Tibial artery (tissue), 4 donors: ENCODE results near the gene COL15A1.

Experiments
- DNase-seq, 2 donors: peaks; one replicate each; pipeline ENCODE4 v3.0.0-alpha.2; 2019
- H3K27ac ChIP-seq, 2 donors: fragments of 200-600 bp; sonication (generic) in 1 of 2; 1 replicate in 1 of 2; 2 replicates in 1 of 2; pipeline ENCODE4 v1.5.1; 2018 to 2019; ENCODE audit warnings: mild to moderate bottlenecking in 1 of 2
- H3K27me3 ChIP-seq, 2 donors: fragments of 200-600 bp; sonication (generic) in 1 of 2; one replicate each; pipeline versions ENCODE4 v1.5.1 to v1.6.0; 2016 to 2019
- H3K36me3 ChIP-seq, 3 donors: fragments of 200-600 bp; sonication (generic) in 2 of 3; one replicate each; pipeline ENCODE4 v1.5.1; 2016 to 2019; ENCODE audit warnings: mild to moderate bottlenecking in 2 of 3
- H3K4me1 ChIP-seq, 4 donors: fragments of 200-600 bp; sonication (generic) in 2 of 4; 1 replicate in 3 of 4; 2 replicates in 1 of 4; pipeline ENCODE4 v1.5.1; 2016 to 2019
- H3K4me3 ChIP-seq, 2 donors: fragments of 200-600 bp; sonication (generic) in 1 of 2; 1 replicate in 1 of 2; 2 replicates in 1 of 2; pipeline ENCODE4 v1.5.1; 2018 to 2019; ENCODE audit warnings: mild to moderate bottlenecking in 2 of 2
- H3K9me3 ChIP-seq, 3 donors: fragments of 200-600 bp; sonication (generic) in 1 of 3; one replicate each; pipeline ENCODE4 v1.5.1; 2016 to 2019
- intact Hi-C: fragments of 100-400 bp; cut with DNase I; formaldehyde crosslinking; loops from one replicate; pipeline ENCODE4 v1.15.0; 2023; ENCODE audit warnings: low total_unique reads
- TF ChIP-seq, protein P1 (sequence below), 2 experiments: fragments of 200-600 bp in 1 of 2; fragments of 450-650 bp in 1 of 2; IDR thresholded peaks; one replicate each; pipeline ENCODE4 v1.5.1; 2017 to 2019; ENCODE audit warnings: antibody characterized with exemption in 2 of 2, mild to moderate bottlenecking in 1 of 2, moderate library complexity in 1 of 2

Gene COL15A1

DNA sequence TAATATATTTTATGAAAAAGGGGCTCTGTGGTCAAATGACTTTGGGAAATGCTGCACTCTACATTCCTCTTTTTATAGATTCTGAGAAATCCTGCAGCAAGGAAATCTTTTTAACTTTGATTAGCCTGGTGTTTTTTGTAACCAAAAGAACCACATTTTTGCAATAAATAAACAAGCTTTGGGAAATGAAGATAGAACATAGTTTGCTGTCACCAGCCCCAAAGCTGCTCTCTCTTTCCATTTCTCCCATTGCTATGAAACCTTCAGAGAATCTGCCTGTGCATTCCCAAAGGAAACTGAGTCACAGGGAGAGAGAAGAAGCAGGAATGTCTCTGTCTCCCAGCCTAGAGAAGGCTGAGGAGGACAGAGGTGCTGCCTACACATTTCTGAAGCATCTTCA lies 59.0 kb downstream of the COL15A1 start:
- intact Hi-C loops = loop anchor here (5.0 kb wide), 1 partner anchor 140 kb away; no protein-coding TSS in a partner anchor
- Histone ChIP-seq H3K27ac (no peak overlapping the region), H3K9me3 (no peaks in the 10 kb centered on the region), H3K27me3 (no peaks in the 10 kb centered on the region), H3K4me1 (peaks cover 0 to 24% (median 16%) of the 10 kb centered on the region in 4 donors), H3K36me3 (peaks cover 6 to 29% (median 26%) of the 10 kb centered on the region in 3 donors), H3K4me3 (no peak overlapping the region)
- TF ChIP-seq, protein P1, sequence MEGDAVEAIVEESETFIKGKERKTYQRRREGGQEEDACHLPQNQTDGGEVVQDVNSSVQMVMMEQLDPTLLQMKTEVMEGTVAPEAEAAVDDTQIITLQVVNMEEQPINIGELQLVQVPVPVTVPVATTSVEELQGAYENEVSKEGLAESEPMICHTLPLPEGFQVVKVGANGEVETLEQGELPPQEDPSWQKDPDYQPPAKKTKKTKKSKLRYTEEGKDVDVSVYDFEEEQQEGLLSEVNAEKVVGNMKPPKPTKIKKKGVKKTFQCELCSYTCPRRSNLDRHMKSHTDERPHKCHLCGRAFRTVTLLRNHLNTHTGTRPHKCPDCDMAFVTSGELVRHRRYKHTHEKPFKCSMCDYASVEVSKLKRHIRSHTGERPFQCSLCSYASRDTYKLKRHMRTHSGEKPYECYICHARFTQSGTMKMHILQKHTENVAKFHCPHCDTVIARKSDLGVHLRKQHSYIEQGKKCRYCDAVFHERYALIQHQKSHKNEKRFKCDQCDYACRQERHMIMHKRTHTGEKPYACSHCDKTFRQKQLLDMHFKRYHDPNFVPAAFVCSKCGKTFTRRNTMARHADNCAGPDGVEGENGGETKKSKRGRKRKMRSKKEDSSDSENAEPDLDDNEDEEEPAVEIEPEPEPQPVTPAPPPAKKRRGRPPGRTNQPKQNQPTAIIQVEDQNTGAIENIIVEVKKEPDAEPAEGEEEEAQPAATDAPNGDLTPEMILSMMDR (IDR thresholded peaks at IDR 0.05) = no peak
- no peak for DNase-seq

DNA sequence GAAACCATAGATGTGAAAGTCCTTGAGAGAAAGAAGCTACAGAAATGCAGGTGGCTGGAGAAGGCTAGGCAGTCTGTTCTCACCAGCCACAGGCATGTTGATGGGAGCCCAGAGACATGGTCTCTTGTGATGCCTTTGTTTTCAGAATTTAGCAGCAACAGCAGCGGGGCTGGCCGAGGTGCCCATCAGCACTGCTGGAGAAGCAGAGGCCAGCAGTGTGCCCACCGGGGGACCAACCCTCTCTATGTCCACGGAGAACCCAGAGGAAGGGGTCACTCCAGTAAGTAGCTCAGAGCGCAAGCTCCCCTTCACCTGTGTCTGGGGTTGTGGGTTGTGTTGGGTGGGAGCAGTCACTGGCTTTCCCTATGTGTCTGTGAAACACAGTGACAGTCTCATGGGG lies 59.6 kb downstream of the COL15A1 start:
- H3K27ac ChIP-seq = no peak overlapping the region
- TF ChIP-seq, protein P1 (IDR thresholded peaks at IDR 0.05) = no peak

DNA sequence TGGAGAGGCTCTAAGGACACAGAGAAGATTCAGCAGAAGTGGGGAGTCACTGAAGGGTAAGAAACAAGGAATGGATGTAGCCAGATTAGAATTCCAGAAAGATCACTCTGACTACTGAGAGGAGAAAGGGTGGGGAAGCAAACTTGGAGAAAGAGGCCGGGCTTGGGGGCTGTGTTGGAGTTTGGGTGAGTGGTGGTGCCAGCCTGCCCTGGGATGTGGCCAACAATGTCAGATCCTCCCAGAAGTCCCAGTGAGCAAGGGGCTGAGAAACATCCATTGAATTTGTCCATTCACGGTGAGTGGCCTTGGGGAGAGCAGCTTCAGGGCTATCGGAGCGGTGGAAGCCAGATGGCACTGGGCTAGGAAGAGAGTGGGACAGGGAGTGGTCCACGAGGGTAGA lies 60.4 kb downstream of the COL15A1 start:
- Histone ChIP-seq H3K36me3 (peaks cover 6 to 29% (median 26%) of the 10 kb centered on the region in 3 donors), H3K27ac (no peak overlapping the region), H3K4me1 (peaks cover 0 to 10% (median 4%) of the 10 kb centered on the region in 4 donors), H3K4me3 (no peak overlapping the region), H3K27me3 (no peaks in the 10 kb centered on the region), H3K9me3 (no peaks in the 10 kb centered on the region)
- intact Hi-C loops = loop anchor here (5.0 kb wide), 1 partner anchor 138 kb away; no protein-coding TSS in a partner anchor
- no peak for DNase-seq
- TF ChIP-seq, protein P1 (IDR thresholded peaks at IDR 0.05) = no peak

More for the DNA sequence above, 59.6 kb downstream of the COL15A1 start:
- no peaks in the 10 kb centered on the region for H3K27me3 ChIP-seq
- peaks cover 0 to 18% (median 12%) of the 10 kb centered on the region in 4 donors for H3K4me1 ChIP-seq
- H3K4me3 ChIP-seq = no peak overlapping the region
- peaks cover 6 to 29% (median 26%) of the 10 kb centered on the region in 3 donors for H3K36me3 ChIP-seq
- no peaks in the 10 kb centered on the region for H3K9me3 ChIP-seq
- DNase-seq = no peak
- intact Hi-C loops = loop anchor here (5.0 kb wide), 1 partner anchor 139 kb away; no protein-coding TSS in a partner anchor

DNA sequence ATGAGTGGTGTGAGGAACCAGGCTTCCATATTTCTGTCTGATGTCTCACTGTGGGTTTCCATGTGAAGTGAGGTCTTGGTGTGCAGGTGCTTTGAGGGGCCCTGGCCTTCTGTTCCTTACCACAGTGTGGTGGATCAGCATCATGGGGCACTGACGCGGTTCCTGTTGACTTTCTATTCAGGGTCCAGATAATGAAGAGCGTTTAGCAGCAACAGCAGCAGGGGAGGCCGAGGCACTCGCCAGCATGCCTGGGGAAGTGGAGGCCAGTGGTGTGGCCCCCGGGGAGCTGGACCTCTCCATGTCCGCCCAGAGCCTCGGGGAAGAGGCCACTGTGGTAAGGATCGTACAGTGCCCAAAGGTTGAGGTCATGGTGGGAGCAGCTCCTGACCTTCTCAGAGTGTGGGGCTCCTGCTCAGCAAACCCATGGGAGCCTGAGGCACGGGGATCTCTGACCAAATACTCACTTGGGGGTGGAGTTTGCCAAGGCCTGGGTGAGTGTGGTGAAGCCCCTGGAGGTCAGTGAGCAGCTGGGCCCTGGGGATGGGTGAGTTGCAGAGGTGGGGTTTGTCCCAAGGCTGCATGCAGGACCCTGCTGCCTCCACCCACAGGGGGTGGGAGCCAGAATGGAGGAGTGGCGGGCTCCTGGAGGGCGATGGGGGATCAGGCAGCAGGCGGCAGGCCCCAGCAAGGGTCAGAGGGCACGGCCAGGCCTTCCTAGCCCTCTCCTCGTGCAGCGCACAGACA lies 61.2 kb downstream of the COL15A1 start:
- Histone ChIP-seq H3K4me3 (no peak overlapping the region), H3K9me3 (no peaks in the 10 kb centered on the region), H3K36me3 (peaks cover 6 to 29% (median 27%) of the 10 kb centered on the region in 3 donors), H3K4me1 (peaks cover 0 to 2% (median 0%) of the 10 kb centered on the region in 4 donors), H3K27me3 (no peaks in the 10 kb centered on the region), H3K27ac (no peak overlapping the region)
- intact Hi-C loops = loop anchor here (5.0 kb wide), 1 partner anchor 137 kb away; no protein-coding TSS in a partner anchor
- TF ChIP-seq, protein P1 (IDR thresholded peaks at IDR 0.05) = no peak
- DNase-seq = no peak

DNA sequence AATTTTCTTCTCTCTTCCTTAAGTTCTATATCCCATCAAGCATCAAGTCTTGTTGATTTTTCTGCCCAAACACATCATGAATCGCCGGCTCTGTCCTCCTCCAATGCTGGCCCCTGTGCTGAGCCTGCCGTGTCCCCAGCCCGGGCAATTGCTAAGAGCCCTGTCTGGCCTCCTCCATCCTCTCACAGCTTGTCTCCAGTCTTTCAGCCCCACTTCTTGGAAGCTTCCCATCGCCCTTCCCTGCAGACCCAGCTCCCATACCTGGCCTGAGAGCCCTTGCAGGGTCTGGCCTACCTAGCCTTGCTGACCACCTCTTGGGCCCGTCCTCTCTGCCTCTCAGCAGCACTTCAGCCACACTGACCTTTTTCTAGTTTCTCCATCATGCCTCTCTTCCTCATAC lies 61.9 kb downstream of the COL15A1 start:
- no peak for DNase-seq
- TF ChIP-seq, protein P1 (IDR thresholded peaks at IDR 0.05) = no peak
- intact Hi-C loops = no loop called here

More for the DNA sequence above, 61.9 kb downstream of the COL15A1 start:
- H3K4me3 ChIP-seq = no peak overlapping the region
- H3K4me1 ChIP-seq = no peaks in the 10 kb centered on the region
- H3K9me3 ChIP-seq = no peaks in the 10 kb centered on the region
- no peaks in the 10 kb centered on the region for H3K27me3 ChIP-seq
- H3K36me3 ChIP-seq = peaks cover 5 to 34% (median 33%) of the 10 kb centered on the region in 3 donors
- H3K27ac ChIP-seq = no peak overlapping the region
